Mesodermal cell (in vitro differentiated cells): ENCODE results near the gene PCDH15.

Experiments used
- H3K27ac ChIP-seq: 2 replicates; pipeline ENCODE4 v1.7.0; 2013; ENCODE audit warnings: mild to moderate bottlenecking, low read depth, low read length, moderate library complexity; ENCODE audit not compliant: severe bottlenecking
- H3K36me3 ChIP-seq: 2 replicates; pipeline ENCODE4 v1.7.1; 2013; ENCODE audit warnings: mild to moderate bottlenecking, low read length, moderate library complexity; ENCODE audit not compliant: control insufficient read depth, insufficient read depth
- H3K4me1 ChIP-seq: one replicate; pipeline ENCODE4 v1.7.1; 2013; ENCODE audit warnings: mild to moderate bottlenecking, low read length; ENCODE audit not compliant: insufficient read depth, control insufficient read depth, poor library complexity, severe bottlenecking
- H3K4me3 ChIP-seq: 2 replicates; pipeline ENCODE4 v1.7.0; 2013; ENCODE audit warnings: low read length, control low read depth, mild to moderate bottlenecking; ENCODE audit not compliant: insufficient read depth, poor library complexity, severe bottlenecking; ENCODE audit errors: extremely low read depth
- H3K9me3 ChIP-seq: 2 replicates; pipeline ENCODE4 v1.7.1; 2013; ENCODE audit warnings: mild to moderate bottlenecking, low read length, moderate library complexity; ENCODE audit not compliant: control insufficient read depth
- WGBS, 2 experiments: methylation state at CpG; one replicate each; pipeline ENCODE4 v1.1.5; 2013; ENCODE audit warnings: missing lambda C conversion rate in 2 of 2; ENCODE audit not compliant: insufficient coverage in 2 of 2; 5-methylcytosine and 5-hydroxymethylcytosine counted together

PCDH15 gene

DNA sequence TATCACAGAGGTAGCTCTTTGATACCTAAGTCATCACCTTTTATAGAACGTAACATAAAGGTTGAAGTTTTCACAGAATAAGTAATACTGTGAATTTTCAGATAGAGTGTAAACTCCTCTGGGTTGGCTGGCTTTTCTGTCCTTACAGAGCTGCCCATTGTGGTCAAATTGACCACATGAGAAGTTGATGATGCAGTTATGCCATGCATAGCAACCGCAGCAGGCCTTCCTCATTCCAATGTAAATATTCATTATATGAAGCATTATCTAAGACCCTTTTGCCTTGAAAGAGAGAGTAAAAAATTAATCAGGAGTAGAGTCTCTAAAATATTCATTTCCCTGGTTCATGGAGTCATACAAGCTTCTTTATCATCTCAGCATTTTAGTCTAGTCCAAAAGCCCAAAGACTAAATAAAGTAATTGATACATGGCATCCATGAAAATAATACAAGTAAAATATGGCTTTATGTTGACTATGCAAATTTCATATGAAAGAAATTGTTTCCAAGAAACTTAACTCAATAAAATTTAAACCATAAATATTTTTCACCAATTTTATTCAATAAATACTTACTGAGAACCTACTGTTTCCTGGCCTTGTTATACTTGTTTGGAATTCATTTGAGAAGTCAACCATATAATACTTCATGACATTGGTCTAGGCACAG, 516.4 kb downstream of the PCDH15 start:
- H3K27ac ChIP-seq, result no peak overlapping the region

DNA sequence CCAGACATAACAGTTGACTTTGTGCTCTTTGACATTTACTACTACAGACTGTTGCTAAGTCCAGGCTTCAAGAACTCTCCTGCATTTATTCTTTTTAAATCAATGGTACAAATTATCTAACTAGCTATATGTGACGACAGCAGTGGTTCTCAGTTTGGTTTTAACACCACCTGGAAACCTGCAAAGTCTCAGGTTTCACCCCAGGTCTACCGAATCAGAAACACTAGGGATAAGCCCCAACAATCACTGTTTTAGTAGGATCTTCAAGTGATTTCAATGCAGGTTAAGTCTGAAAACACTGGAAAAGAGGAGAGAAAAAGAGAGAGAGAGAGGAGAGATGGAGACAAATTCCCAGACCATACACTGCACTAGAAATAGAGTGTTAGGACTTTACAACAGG, 519.0 kb downstream of the PCDH15 start:
- no peak overlapping the region for H3K4me3 ChIP-seq
- no peaks in the 10 kb centered on the region for H3K9me3 ChIP-seq
- WGBS, 2 experiments, result no CpG with 5 or more reads among the region's 2 CpGs
- H3K4me1 ChIP-seq, result no peaks in the 10 kb centered on the region
- H3K36me3 ChIP-seq, result no peaks in the 10 kb centered on the region
- no peak overlapping the region for H3K27ac ChIP-seq

More for the DNA sequence above, 516.4 kb downstream of the PCDH15 start:
- WGBS, 2 experiments, result no CpG with 5 or more reads among the region's 2 CpGs
- Histone ChIP-seq H3K9me3 (no peaks in the 10 kb centered on the region), H3K4me1 (no peaks in the 10 kb centered on the region), H3K4me3 (no peak overlapping the region), H3K36me3 (no peaks in the 10 kb centered on the region)

DNA sequence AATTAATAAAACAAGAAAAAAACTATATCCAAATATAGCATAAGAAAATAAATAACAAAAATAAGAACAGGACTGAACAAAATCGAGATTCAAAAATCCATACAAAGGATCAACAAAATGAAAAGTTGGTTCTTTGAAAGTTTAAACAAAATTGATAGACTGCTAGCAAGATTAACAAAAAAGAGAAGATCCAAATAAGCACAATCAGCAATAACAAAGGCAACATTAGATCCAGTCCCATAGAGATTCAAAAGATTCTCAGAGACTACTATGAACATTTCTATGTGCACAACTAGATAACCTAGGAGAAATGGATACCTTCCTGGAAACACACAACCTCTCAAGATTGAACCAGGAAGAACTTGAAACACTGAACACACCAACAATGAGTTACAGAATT, 534.6 kb downstream of the PCDH15 start:
- Histone ChIP-seq H3K27ac (no peak overlapping the region), H3K4me1 (no peaks in the 10 kb centered on the region), H3K36me3 (no peaks in the 10 kb centered on the region), H3K9me3 (no peaks in the 10 kb centered on the region), H3K4me3 (no peak overlapping the region)
- WGBS, 2 experiments, result no CpG with 5 or more reads among the region's 1 CpG

DNA sequence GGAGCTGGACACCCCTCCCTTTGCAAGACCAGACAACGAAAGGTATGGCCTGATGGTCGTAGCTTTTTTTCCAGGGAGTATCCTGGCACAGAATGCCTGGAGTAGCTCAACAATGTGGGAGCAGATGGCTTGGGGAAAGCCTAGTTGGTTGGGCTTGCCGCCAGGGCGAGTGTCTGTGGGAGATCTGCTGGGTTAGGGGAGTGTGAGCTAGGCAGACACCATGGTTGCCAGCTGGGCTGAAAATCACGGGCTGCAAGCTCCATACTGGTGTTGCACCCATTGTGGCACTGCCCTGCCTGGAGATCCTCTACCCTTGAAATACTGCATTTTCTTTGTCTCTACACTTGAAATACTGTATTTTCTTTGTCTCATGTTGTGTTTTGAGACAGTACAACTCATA, 538.3 kb downstream of the PCDH15 start:
- WGBS, 2 experiments, result 83 to 89% methylated on average over 2 to 4 of the region's 5 CpGs
- Histone ChIP-seq H3K4me1 (no peaks in the 10 kb centered on the region), H3K9me3 (no peaks in the 10 kb centered on the region), H3K4me3 (no peak overlapping the region), H3K36me3 (no peaks in the 10 kb centered on the region), H3K27ac (no peak overlapping the region)

DNA sequence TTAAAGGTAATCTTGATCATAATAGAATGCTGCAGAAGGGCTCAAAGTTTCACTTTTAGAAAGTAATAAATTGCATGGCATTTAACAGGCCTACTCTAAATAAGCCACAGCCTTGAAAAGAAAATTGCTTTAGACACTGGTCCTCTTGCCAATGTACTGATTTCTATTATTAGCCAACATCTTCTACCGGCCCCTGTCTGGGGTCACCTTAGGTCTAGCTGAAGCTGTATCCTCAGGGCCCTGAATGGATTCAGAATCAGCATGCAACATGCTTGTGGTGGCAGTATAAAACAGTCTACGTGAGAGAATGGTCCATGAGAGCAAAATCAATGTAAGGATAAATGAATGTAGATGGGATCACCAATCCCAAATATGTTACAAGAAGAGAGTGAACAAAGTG, 541.9 kb downstream of the PCDH15 start:
- H3K4me3 ChIP-seq, result no peak overlapping the region
- no peak overlapping the region for H3K27ac ChIP-seq
- H3K36me3 ChIP-seq, result no peaks in the 10 kb centered on the region
- H3K9me3 ChIP-seq, result no peaks in the 10 kb centered on the region
- 81 to 82% methylated on average over 1 to 2 of the region's 2 CpGs for WGBS, 2 experiments
- H3K4me1 ChIP-seq, result no peaks in the 10 kb centered on the region

DNA sequence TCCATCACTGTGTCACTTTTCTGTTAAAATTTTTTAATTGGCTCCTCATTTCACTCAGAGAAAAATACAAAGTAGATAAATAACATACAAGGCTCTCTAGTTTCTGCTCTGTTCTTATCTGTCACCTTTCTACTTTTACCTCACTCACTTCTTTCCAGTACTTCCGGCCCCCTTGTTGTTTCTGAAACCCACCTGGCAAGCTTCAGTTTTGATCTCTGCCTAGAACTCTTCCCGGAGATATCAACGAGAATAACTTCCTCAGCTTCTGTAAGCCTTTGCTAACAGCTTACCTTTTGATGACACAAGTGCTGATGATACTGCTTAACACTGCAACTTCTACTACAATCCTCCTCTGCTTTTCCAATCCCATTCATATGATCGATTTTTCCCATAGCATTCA, 566.2 kb downstream of the PCDH15 start:
- WGBS, 2 experiments, result 79 to 86% methylated on average over 3 of the region's 4 CpGs

DNA sequence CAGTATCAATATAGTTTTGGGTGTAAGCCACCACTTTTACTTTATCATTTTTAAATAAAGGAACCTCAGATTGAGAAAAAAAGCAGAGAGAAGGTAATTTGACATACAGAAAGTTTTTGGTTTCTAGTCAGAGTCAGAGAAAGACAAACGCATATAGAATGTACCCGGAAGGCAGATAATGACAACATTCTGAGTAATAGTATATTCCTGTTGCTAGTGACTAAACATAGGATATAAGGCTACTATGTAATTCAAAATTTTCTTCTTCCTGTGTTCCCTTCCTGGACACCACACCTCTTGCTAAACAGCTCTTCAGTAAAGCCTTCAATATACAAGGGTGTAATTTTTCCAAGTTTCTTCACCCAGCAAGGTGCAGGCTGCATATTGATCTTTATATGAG, 597.6 kb downstream of the PCDH15 start:
- H3K4me3 ChIP-seq, result no peak overlapping the region
- H3K36me3 ChIP-seq, result no peaks in the 10 kb centered on the region
- no peaks in the 10 kb centered on the region for H3K9me3 ChIP-seq
- no peak overlapping the region for H3K27ac ChIP-seq
- no peaks in the 10 kb centered on the region for H3K4me1 ChIP-seq
- 100% methylated on average over 2 of the region's 2 CpGs; no CpG with 5 or more reads in 1 of the 2 experiments for WGBS, 2 experiments

More for the DNA sequence above, 566.2 kb downstream of the PCDH15 start:
- Histone ChIP-seq H3K27ac (no peak overlapping the region), H3K4me1 (no peaks in the 10 kb centered on the region), H3K36me3 (no peaks in the 10 kb centered on the region), H3K4me3 (no peak overlapping the region), H3K9me3 (peaks cover 5% of the 10 kb centered on the region)

DNA sequence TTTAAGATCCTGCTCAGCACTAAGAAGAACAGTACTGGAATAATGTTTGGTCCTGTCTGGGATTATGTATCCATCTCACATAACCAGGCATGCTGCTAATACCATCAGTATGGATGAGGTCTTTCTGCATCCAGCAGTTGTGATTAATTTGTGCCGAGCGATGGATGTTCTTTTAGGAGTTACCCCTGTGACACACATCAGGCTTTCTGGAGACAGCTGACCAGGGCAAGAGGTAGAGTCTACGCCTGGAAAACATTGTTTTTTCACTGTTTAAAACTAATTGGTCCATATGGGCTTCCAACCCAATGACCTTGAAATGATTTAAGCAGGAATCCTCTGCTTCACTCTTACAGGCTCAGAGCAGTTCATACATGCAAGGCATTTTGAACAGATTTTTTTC, 603.0 kb downstream of the PCDH15 start:
- H3K9me3 ChIP-seq, result no peaks in the 10 kb centered on the region
- no peaks in the 10 kb centered on the region for H3K4me1 ChIP-seq
- 0 to 56% methylated on average over 1 to 3 of the region's 3 CpGs for WGBS, 2 experiments
- no peaks in the 10 kb centered on the region for H3K36me3 ChIP-seq
- no peak overlapping the region for H3K4me3 ChIP-seq
- no peak overlapping the region for H3K27ac ChIP-seq

DNA sequence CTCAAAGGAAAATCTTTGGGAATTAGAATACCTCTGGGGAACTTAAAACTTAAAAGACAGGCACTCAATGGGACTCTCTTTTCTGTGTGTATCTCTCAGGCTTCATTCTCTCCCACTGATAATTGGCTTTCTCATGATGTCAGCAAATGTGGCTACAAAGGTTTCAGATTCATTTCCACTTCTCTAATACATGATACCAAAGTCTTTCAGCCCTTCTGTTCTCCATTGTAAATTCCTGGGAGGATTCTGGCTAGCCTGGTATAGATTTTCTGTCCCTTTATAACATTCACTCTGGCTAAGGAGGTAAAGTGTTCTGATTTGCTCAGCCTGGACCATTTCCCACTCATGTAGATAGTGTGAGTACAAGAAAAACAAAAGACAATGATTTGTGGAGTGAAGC, 606.2 kb downstream of the PCDH15 start:
- H3K9me3 ChIP-seq, result no peaks in the 10 kb centered on the region
- H3K4me1 ChIP-seq, result no peaks in the 10 kb centered on the region
- H3K36me3 ChIP-seq, result no peaks in the 10 kb centered on the region
- H3K27ac ChIP-seq, result no peak overlapping the region
- H3K4me3 ChIP-seq, result no peak overlapping the region

DNA sequence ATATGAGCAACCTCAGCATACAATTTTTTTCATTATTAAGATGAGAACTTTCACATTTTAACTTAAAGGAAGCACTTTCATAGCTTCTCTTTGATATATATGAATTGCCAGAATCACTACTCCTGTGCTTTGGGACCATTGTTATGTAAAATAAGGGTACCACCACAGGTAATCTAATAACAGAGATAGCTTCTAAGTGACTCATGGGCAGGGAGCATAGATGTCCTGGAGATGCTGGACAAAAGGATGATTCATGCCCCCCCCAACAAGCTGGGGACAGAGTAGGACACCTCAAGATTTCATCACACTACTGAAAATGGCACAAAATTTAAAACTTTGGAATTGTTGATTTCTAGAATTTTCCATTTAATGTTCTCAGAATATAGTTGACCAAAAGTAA, 641.1 kb downstream of the PCDH15 start:
- no peak overlapping the region for H3K4me3 ChIP-seq
- H3K4me1 ChIP-seq, result no peaks in the 10 kb centered on the region
- no peaks in the 10 kb centered on the region for H3K9me3 ChIP-seq
- H3K27ac ChIP-seq, result no peak overlapping the region
- no peaks in the 10 kb centered on the region for H3K36me3 ChIP-seq

DNA sequence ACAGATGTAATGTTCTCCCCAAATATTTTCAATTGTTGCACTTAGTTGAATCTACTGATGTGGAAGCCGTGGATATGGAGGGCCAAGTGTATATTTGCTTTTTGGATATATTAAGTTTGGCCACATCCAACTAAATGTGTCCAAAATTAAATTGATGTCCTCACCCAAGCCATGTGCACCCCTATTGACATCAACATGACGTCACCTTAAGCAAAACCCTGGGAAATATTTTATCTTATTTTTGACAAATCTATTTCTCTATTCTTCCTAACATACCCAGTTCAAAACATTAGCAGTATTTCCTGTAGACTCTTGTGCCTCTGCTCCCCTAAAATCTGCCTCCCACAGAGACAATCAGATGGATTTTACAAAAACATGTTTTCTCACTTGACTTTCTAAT, 652.5 kb downstream of the PCDH15 start:
- 100% methylated on average over 1 of the region's 2 CpGs; no CpG with 5 or more reads in 1 of the 2 experiments for WGBS, 2 experiments
- no peak overlapping the region for H3K27ac ChIP-seq
- no peaks in the 10 kb centered on the region for H3K36me3 ChIP-seq
- H3K9me3 ChIP-seq, result no peaks in the 10 kb centered on the region
- no peak overlapping the region for H3K4me3 ChIP-seq
- H3K4me1 ChIP-seq, result no peaks in the 10 kb centered on the region
